ENCODE results near the gene PRR5L. TPM values are rescaled to one million over a fixed set of nuclear protein-coding genes. Genes with fewer than 3 reads are reported as not detected.

PRR5L gene
- polyA plus RNA-seq, 3 donors = 3.5 to 16.0 (median 7.4) TPM

- Mint-ChIP-seq H3K4me1 (peaks cover 11% of the 10 kb centered on the region), H3K4me3 (no peak overlapping the region), H3K27ac (peak overlapping the region in 2 of 7 donors; percentile 40 to 53), H3K27me3 (ENCODE audit: low read depth in 3 of 3) (no peaks in the 10 kb centered on the region), H3K36me3 (peaks cover 61 to 84% of the 10 kb centered on the region in 2 donors), H3K9me3 (no peaks in the 10 kb centered on the region)
- Histone ChIP-seq H2AFZ (ENCODE audit: insufficient read depth, low read depth, low read length, poor library complexity, severe bottlenecking) (no peak overlapping the region), H4K20me1 (ENCODE audit: insufficient read depth, low read length) (peaks cover 12% of the 10 kb centered on the region), H3K9ac (ENCODE audit: insufficient read depth, low read length, poor library complexity, severe bottlenecking) (no peak overlapping the region), H3K4me1 (ENCODE audit: control insufficient read depth in 1 of 2, insufficient read depth in 2 of 2, low read length in 2 of 2) (peaks cover 5 to 7% of the 10 kb centered on the region in 2 donors), H3K79me2 (ENCODE audit: insufficient read depth, low read length) (peaks cover 11% of the 10 kb centered on the region), H3K9me3 (replicated peaks in 1 of 2; ENCODE audit: control insufficient read depth in 1 of 2, insufficient read depth in 1 of 2, low read length in 2 of 2) (no peaks in the 10 kb centered on the region), H3K4me3 (replicated peaks in 1 of 3; ENCODE audit: low read depth in 2 of 3, low read length in 3 of 3) (no peak overlapping the region), H3K36me3 (replicated peaks in 1 of 2; ENCODE audit: control insufficient read depth in 1 of 2, insufficient read depth in 2 of 2, low read length in 2 of 2) (peaks cover 71 to 93% of the 10 kb centered on the region in 2 donors), H3K4me2 (replicated peaks; ENCODE audit: extremely low read depth, low read length, poor library complexity, severe bottlenecking) (no peak overlapping the region), H3K27me3 (ENCODE audit: control insufficient read depth in 2 of 2, insufficient read depth in 2 of 2, low read length in 2 of 2) (no peaks in the 10 kb centered on the region), H3K27ac (ENCODE audit: low read depth in 1 of 2, low read length in 2 of 2) (peak overlapping the region in 1 of 2 donors; percentile 18)
- peak; percentile 41 to 57 (median 50) for DNase-seq
- TF ChIP-seq CTCF (IDR thresholded peaks at IDR 0.05) = peak; percentile 82
- intact Hi-C loops (cut with micrococcal nuclease) = loop anchor here (5.0 to 10.0 kb wide), 2 partner anchors 201 to 548 kb away; partner anchors contain the start of gene LDLRAD3 (in 1 of the 2)
Observed at GRCh38 chr11:36492724-36493304, 196.7 kb downstream of the PRR5L start.

GRCh38 chr11:36493332-36493731, 197.2 kb downstream of the PRR5L start:
- Histone ChIP-seq H3K36me3 (replicated peaks in 1 of 2; ENCODE audit: control insufficient read depth in 1 of 2, insufficient read depth in 2 of 2, low read length in 2 of 2) (peaks cover 75 to 97% of the 10 kb centered on the region in 2 donors), H3K27me3 (ENCODE audit: control insufficient read depth in 2 of 2, insufficient read depth in 2 of 2, low read length in 2 of 2) (no peaks in the 10 kb centered on the region), H3K4me1 (ENCODE audit: control insufficient read depth in 1 of 2, insufficient read depth in 2 of 2, low read length in 2 of 2) (peaks cover 0 to 1% of the 10 kb centered on the region in 2 donors), H3K27ac (ENCODE audit: low read depth in 1 of 2, low read length in 2 of 2) (peak overlapping the region in 1 of 2 donors; percentile 18), H3K9ac (ENCODE audit: insufficient read depth, low read length, poor library complexity, severe bottlenecking) (no peak overlapping the region), H4K20me1 (ENCODE audit: insufficient read depth, low read length) (peaks cover 16% of the 10 kb centered on the region), H3K9me3 (replicated peaks in 1 of 2; ENCODE audit: control insufficient read depth in 1 of 2, insufficient read depth in 1 of 2, low read length in 2 of 2) (no peaks in the 10 kb centered on the region), H3K4me3 (replicated peaks in 1 of 3; ENCODE audit: low read depth in 2 of 3, low read length in 3 of 3) (no peak overlapping the region), H3K79me2 (ENCODE audit: insufficient read depth, low read length) (peaks cover 11% of the 10 kb centered on the region), H2AFZ (ENCODE audit: insufficient read depth, low read depth, low read length, poor library complexity, severe bottlenecking) (no peak overlapping the region), H3K4me2 (replicated peaks; ENCODE audit: extremely low read depth, low read length, poor library complexity, severe bottlenecking) (no peak overlapping the region)
- peaks cover 64 to 89% of the 10 kb centered on the region in 2 donors for H3K36me3 Mint-ChIP-seq
- no peak overlapping the region for H3K4me3 Mint-ChIP-seq
- intact Hi-C loops (cut with micrococcal nuclease) = loop anchor here (5.0 to 10.0 kb wide), 2 partner anchors 201 to 549 kb away; partner anchors contain the start of gene LDLRAD3 (in 1 of the 2)
- H3K4me1 Mint-ChIP-seq = peaks cover 6% of the 10 kb centered on the region
- H3K9me3 Mint-ChIP-seq = no peaks in the 10 kb centered on the region
- no peaks in the 10 kb centered on the region for H3K27me3 Mint-ChIP-seq (ENCODE audit: low read depth in 3 of 3)
- no peak for TF ChIP-seq CTCF (IDR thresholded peaks at IDR 0.05)
- DNase-seq = no peak
- no peak overlapping the region for H3K27ac Mint-ChIP-seq

Data from CD14-positive monocyte (primary cell).